ENCODE results near the gene SYT14. TPM values are rescaled to one million over a fixed set of nuclear protein-coding genes. Genes with fewer than 3 reads are reported as not detected.

Gene SYT14
- 4.1 and 8.1 TPM in 2 replicates for total RNA-seq

GRCh38 chr1:209937996-209938959 is at the start of gene SYT14:
Gene SYT14, plus strand, starts transcription at chr1:209938217. Its CDS starts 48 bp downstream, at chr1:209938265.

Other genes starting within 250 kb of the SYT14 start
- 22.5 and 28.8 TPM in 2 replicates for gene HSD11B1, start 233.4 kb upstream of the SYT14 start, total RNA-seq
- gene TRAF3IP3, start 182.2 kb upstream of the SYT14 start, total RNA-seq = not detected in 2 replicates
- gene C1orf74, start 153.7 kb upstream of the SYT14 start, total RNA-seq = 3.3 and 4.4 TPM in 2 replicates
- gene IRF6, start 132.1 kb upstream of the SYT14 start, total RNA-seq = 1.8 and 3.6 TPM in 2 replicates
- 13.2 and 20.4 TPM in 2 replicates for gene UTP25, start 110.2 kb upstream of the SYT14 start, total RNA-seq

Data from smooth muscle cell of trachea (primary cell).